Esophagus muscularis mucosa (tissue), 4 donors: ENCODE measurements around the gene ZSCAN31.

Source experiments
- EP300 ChIP-seq: sonication (generic); formaldehyde crosslinking; IDR thresholded peaks from one replicate; pipeline ENCODE4 v1.6.1; 2017; ENCODE audit warnings: antibody characterized with exemption
- POLR2A ChIP-seq: fragments of 450-650 bp; IDR thresholded peaks from one replicate; pipeline ENCODE4 v1.6.1; 2017; ENCODE audit warnings: antibody characterized with exemption, moderate library complexity, mild to moderate bottlenecking, low read depth
- POLR2AphosphoS5 ChIP-seq, 2 donors: sonication (generic); formaldehyde crosslinking; IDR thresholded peaks; one replicate each; pipeline ENCODE4 v1.6.1; 2017; ENCODE audit warnings: antibody characterized with exemption in 2 of 2
- TF ChIP-seq, protein P1 (sequence below), 3 experiments: fragments of 200-600 bp in 2 of 3; fragments of 450-650 bp in 1 of 3; sonication (generic) in 2 of 3; IDR thresholded peaks; one replicate each; pipeline ENCODE4 v1.5.1; 2017 to 2019; ENCODE audit warnings: antibody characterized with exemption in 3 of 3, mild to moderate bottlenecking in 2 of 3, moderate library complexity in 1 of 3

DNA sequence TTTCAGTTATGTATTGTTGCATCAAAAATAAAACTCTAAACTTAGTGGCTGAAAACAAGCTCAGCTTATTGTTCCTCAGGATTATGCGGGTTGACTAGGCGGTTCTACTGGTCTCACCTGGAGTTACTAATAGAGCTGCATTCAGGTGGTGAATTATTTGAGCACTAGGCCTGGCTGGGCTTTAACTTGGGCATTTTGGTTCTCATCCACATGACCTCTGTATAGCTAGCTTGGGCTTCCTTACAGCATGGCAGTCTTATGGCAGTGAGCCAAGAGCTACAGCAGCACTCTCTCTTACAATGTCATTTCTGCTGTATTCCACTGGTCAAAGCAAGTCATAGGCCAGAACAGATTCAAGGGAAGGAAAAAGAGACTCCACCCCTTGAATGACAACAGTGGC, 53.0 kb downstream of the ZSCAN31 start:
- no peak for TF ChIP-seq POLR2AphosphoS5 (IDR thresholded peaks at IDR 0.05)
- no peak for TF ChIP-seq POLR2A
- TF ChIP-seq, protein P1, sequence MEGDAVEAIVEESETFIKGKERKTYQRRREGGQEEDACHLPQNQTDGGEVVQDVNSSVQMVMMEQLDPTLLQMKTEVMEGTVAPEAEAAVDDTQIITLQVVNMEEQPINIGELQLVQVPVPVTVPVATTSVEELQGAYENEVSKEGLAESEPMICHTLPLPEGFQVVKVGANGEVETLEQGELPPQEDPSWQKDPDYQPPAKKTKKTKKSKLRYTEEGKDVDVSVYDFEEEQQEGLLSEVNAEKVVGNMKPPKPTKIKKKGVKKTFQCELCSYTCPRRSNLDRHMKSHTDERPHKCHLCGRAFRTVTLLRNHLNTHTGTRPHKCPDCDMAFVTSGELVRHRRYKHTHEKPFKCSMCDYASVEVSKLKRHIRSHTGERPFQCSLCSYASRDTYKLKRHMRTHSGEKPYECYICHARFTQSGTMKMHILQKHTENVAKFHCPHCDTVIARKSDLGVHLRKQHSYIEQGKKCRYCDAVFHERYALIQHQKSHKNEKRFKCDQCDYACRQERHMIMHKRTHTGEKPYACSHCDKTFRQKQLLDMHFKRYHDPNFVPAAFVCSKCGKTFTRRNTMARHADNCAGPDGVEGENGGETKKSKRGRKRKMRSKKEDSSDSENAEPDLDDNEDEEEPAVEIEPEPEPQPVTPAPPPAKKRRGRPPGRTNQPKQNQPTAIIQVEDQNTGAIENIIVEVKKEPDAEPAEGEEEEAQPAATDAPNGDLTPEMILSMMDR (IDR thresholded peaks at IDR 0.05) = no peak
- TF ChIP-seq EP300 = no peak
